SK-N-MC (cell line): Measurements from ENCODE around the gene TPRG1.

Source experiments
- EZH2 ChIP-seq: fragments of 200-600 bp; sonication (generic); IDR thresholded peaks from one replicate; pipeline ENCODE4 v1.6.1; 2017; ENCODE audit warnings: antibody characterized with exemption
- FOXP2 ChIP-seq: optimal IDR thresholded peaks from 2 replicates; pipeline ENCODE3; 2011; ENCODE audit warnings: mild to moderate bottlenecking, moderate library complexity; ENCODE audit not compliant: insufficient read depth; ENCODE audit errors: extremely low read length, control extremely low read depth
- POLR2AphosphoS5 ChIP-seq: IDR thresholded peaks from 2 replicates; pipeline ENCODE4 v1.6.1; 2012; ENCODE audit warnings: mild to moderate bottlenecking, low read depth, low read length, borderline replicate concordance

DNA sequence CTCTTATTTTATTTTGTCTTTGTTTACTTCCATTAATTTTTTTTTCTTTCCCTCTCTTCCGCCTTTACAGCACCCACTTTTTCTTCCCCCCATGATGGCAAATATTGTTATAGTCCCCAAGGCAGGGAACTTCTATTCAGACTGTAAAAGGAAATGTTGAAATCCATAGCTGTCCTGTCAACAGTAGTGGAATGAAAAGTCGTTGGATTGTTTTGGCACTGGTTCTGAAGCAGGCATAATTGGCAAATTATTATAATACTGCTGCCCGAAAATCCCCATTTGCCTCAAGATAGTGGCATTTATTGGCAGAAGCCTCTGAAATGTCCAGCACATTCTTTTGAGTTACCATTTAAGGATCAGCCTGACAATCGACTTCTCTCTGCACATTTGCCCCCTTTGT lies 150.6 kb downstream of the TPRG1 start:
- TF ChIP-seq FOXP2, result no peak
- TF ChIP-seq EZH2, result no peak
- no peak for TF ChIP-seq POLR2AphosphoS5
